CD4-positive, alpha-beta T cell (primary cell): ENCODE results near the gene GDAP1L1. TPM values are rescaled to one million over a fixed set of nuclear protein-coding genes. Genes with fewer than 3 reads are reported as not detected.

Experiments
- ATAC-seq: fragments of 200-7000 bp; cut with Tn5 transposase; one replicate; pipeline ENCODE4 v1.10.0; 2022; ENCODE audit warnings: mild to moderate bottlenecking; ENCODE audit not compliant: poor library complexity
- CTCF ChIA-PET: fragments of 350-600 bp; sonication (Branson Sonifier 250); formaldehyde crosslinking; loops from one replicate; lab custom pipeline; 2021; ENCODE audit warnings: antibody characterized with exemption, inconsistent platforms; lab: Charles Lee
- POLR2A ChIA-PET: fragments of 350-600 bp; sonication (Branson Sonifier 250); formaldehyde crosslinking; loops from one replicate; lab custom pipeline; 2021; ENCODE audit warnings: antibody characterized with exemption, inconsistent platforms; lab: Charles Lee
- DNase-seq, 14 experiments: peaks; one replicate each; pipeline ENCODE4 v3.0.0-alpha.2; 2013 to 2020; ENCODE audit warnings: mixed read lengths in 2 of 14
- H3K27ac ChIP-seq, 2 donors: one replicate each; pipeline versions ENCODE4 v1.5.1 to v1.7.0; 2013; ENCODE audit warnings: low read length in 2 of 2, low read depth in 1 of 2, mild to moderate bottlenecking in 1 of 2
- H3K27me3 ChIP-seq, 2 experiments: 1 replicate in 1 of 2; 2 replicates in 1 of 2; pipeline versions ENCODE4 v1.6.1 to v1.7.0; 2013; ENCODE audit warnings: low read length in 2 of 2, control low read depth in 1 of 2, mild to moderate bottlenecking in 1 of 2, moderate library complexity in 1 of 2; ENCODE audit not compliant: insufficient read depth in 2 of 2, control insufficient read depth in 1 of 2
- H3K36me3 ChIP-seq: one replicate; pipeline ENCODE4 v1.6.1; 2013; ENCODE audit warnings: low read length, control low read depth; ENCODE audit not compliant: insufficient read depth
- H3K4me1 ChIP-seq: one replicate; pipeline ENCODE4 v1.6.1; 2013; ENCODE audit warnings: low read length, control low read depth; ENCODE audit not compliant: insufficient read depth
- H3K4me3 ChIP-seq: one replicate; pipeline ENCODE4 v1.5.1; 2013; ENCODE audit warnings: mild to moderate bottlenecking, low read length, moderate library complexity
- H3K9me3 ChIP-seq, 2 experiments: 1 replicate in 1 of 2; 2 replicates in 1 of 2; pipeline versions ENCODE4 v1.6.1 to v1.7.0; 2013; ENCODE audit warnings: low read length in 2 of 2, mild to moderate bottlenecking in 2 of 2, control low read depth in 1 of 2, moderate library complexity in 1 of 2; ENCODE audit not compliant: control insufficient read depth in 1 of 2, insufficient read depth in 1 of 2
- H3K27ac Mint-ChIP-seq: one replicate; pipeline ENCODE4 v1.8.0; 2020; ENCODE audit warnings: mixed read lengths
- H3K27me3 Mint-ChIP-seq: one replicate; pipeline ENCODE4 v1.8.0; 2021; ENCODE audit warnings: mixed read lengths
- H3K36me3 Mint-ChIP-seq: one replicate; pipeline ENCODE4 v1.8.0; 2021; ENCODE audit warnings: low read depth, mixed read lengths
- H3K4me1 Mint-ChIP-seq: one replicate; pipeline ENCODE4 v1.8.0; 2021; ENCODE audit warnings: low read depth, mixed read lengths
- H3K4me3 Mint-ChIP-seq: one replicate; pipeline ENCODE4 v1.8.0; 2020; ENCODE audit warnings: mild to moderate bottlenecking, mixed read lengths
- H3K9me3 Mint-ChIP-seq: one replicate; pipeline ENCODE4 v1.8.0; 2020; ENCODE audit warnings: mixed read lengths
- CTCF ChIP-seq: fragments of 200-600 bp; IDR thresholded peaks from one replicate; pipeline ENCODE4 v1.8.0; 2022; ENCODE audit warnings: antibody characterized with exemption, mild to moderate bottlenecking
- intact Hi-C, 2 experiments: fragments of 100-400 bp; cut with DNase I in 1 of 2; cut with micrococcal nuclease in 1 of 2; formaldehyde crosslinking; loops; one replicate each; pipeline versions ENCODE4 v1.15.1 to v1.9.0; 2023 to 2025; cut with DNase I, micrococcal nuclease
- total RNA-seq, 174 experiments: library from RNA in 2 of 174; stranded (reverse) in 2 of 174; gene quantifications; one replicate each; pipeline ENCODE4 v1.2.3 and lab custom pipeline; 2021 to 2026

The GDAP1L1 gene
- total RNA-seq, 2 experiments from 2014 or later, result not detected

- no peaks in the 10 kb centered on the region for H3K27me3 ChIP-seq
- ATAC-seq (peak; percentile 94), DNase-seq (peak; percentile 96 to 99 (median 98))
- peaks cover 7% of the 10 kb centered on the region for H3K36me3 ChIP-seq
- CTCF ChIA-PET, result interaction anchor here (0.5 to 10.3 kb wide), 23 partner anchors 9 to 983 kb away, joined by 3 to 241 read pairs (median 4); partner anchors contain the start of gene OSER1
- Mint-ChIP-seq H3K27me3 (no peaks in the 10 kb centered on the region), H3K9me3 (no peaks in the 10 kb centered on the region), H3K4me1 (peaks cover 28% of the 10 kb centered on the region), H3K36me3 (peaks cover 12% of the 10 kb centered on the region), H3K27ac (peak within 1 kb of the TSS; percentile 76), H3K4me3 (peak within 1 kb of the TSS; percentile 95)
- H3K4me1 ChIP-seq, result peaks cover 28% of the 10 kb centered on the region
- peak within 1 kb of the TSS; percentile 99 for H3K4me3 ChIP-seq
- H3K9me3 ChIP-seq, result no peaks in the 10 kb centered on the region
- intact Hi-C loops, result loop anchor here (1.0 to 10.0 kb wide), 9 partner anchors 76 to 856 kb away; partner anchors contain the start of genes SRSF6 (in 1 of the 2) and TTPAL (in 1 of the 2)
- peak within 1 kb of the TSS; percentile 40 to 47 for H3K27ac ChIP-seq
- POLR2A ChIA-PET, result interaction anchor here (0.5 to 6.3 kb wide), 6 partner anchors 9 to 143 kb away, joined by 3 to 155 read pairs (median 5); partner anchors contain the start of gene OSER1
- TF ChIP-seq CTCF, result peak; percentile 87
Observed at GRCh38 chr20:44310664-44311639, 63.8 kb downstream of the GDAP1L1 start, which contains the start of gene FITM2. TSS of gene FITM2 (minus strand) at chr20:44311202. CDS start at chr20:44311148, 54 bp downstream.

- intact Hi-C loops, result loop anchor here (5.0 to 10.0 kb wide), 7 partner anchors 72 to 860 kb away; partner anchors contain the start of genes SRSF6 (in 1 of the 2) and TTPAL (in 1 of the 2)
- H3K27me3 Mint-ChIP-seq, result peaks cover 6% of the 10 kb centered on the region
- no peak for TF ChIP-seq CTCF
- ChIA-PET CTCF (interaction anchor here (10.3 kb wide), 1 partner anchor 99 kb away, joined by 241 read pairs; no protein-coding TSS in a partner anchor), POLR2A (no interaction called here)
- peak overlapping the region; percentile 43 for H3K4me3 Mint-ChIP-seq
- H3K9me3 Mint-ChIP-seq, result no peaks in the 10 kb centered on the region
- H3K27ac Mint-ChIP-seq, result no peak overlapping the region
- H3K4me1 ChIP-seq, result peaks cover 15% of the 10 kb centered on the region
- ATAC-seq, result no peak
- peaks cover 0 to 3% of the 10 kb centered on the region in 2 experiments for H3K27me3 ChIP-seq
- H3K4me1 Mint-ChIP-seq, result peaks cover 16% of the 10 kb centered on the region
- H3K9me3 ChIP-seq, result no peaks in the 10 kb centered on the region
- H3K36me3 Mint-ChIP-seq, result peaks cover 5% of the 10 kb centered on the region
- no peaks in the 10 kb centered on the region for H3K36me3 ChIP-seq
- H3K27ac ChIP-seq, result no peak overlapping the region
- H3K4me3 ChIP-seq, result no peak overlapping the region
- no peak for DNase-seq
Observed at GRCh38 chr20:44314870-44315269, 67.8 kb downstream of the GDAP1L1 start.

- no peaks in the 10 kb centered on the region for H3K4me1 Mint-ChIP-seq
Observed at GRCh38 chr20:44319839-44320422, 72.8 kb downstream of the GDAP1L1 start.

More at GRCh38 chr20:44319839-44320422, 72.8 kb downstream of the GDAP1L1 start:
- no peaks in the 10 kb centered on the region for H3K36me3 ChIP-seq
- H3K27ac ChIP-seq, result no peak overlapping the region
- DNase-seq, result no peak
- ChIA-PET POLR2A (interaction anchor here (0.8 to 1.2 kb wide), 2 partner anchors 9 to 102 kb away, joined by 3 read pairs; partner anchors contain the start of gene FITM2), CTCF (interaction anchor here (1.3 kb wide), 1 partner anchor 9 kb away, joined by 5 read pairs; the partner anchor contains the start of gene FITM2)
- H3K9me3 ChIP-seq, result no peaks in the 10 kb centered on the region
- no peak overlapping the region for H3K4me3 ChIP-seq
- H3K4me1 ChIP-seq, result no peaks in the 10 kb centered on the region
- ATAC-seq, result no peak
- Mint-ChIP-seq H3K4me3 (no peak overlapping the region), H3K36me3 (no peaks in the 10 kb centered on the region), H3K27me3 (peaks cover 6% of the 10 kb centered on the region), H3K9me3 (no peaks in the 10 kb centered on the region), H3K27ac (no peak overlapping the region)
- intact Hi-C loops, result loop anchor here (10.0 kb wide), 4 partner anchors 205 to 865 kb away; partner anchors contain the start of gene SRSF6 (in 1 of the 2)
- peaks cover 0 to 3% of the 10 kb centered on the region in 2 experiments for H3K27me3 ChIP-seq
- TF ChIP-seq CTCF, result no peak
